SK-N-SH treated with all-trans-retinoic acid at 6 μM for 48 hours (cell line): ENCODE results near the gene TMEM178B.

Experiments used
- CREB5 ChIP-seq: fragments of 250-450 bp; sonication (Bioruptor Pico); IDR thresholded peaks from 2 replicates; pipeline ENCODE4 v1.5.1; 2020; ENCODE audit warnings: low read depth, mild to moderate bottlenecking, moderate library complexity
- CSDC2 ChIP-seq: fragments of 250-450 bp; sonication (Bioruptor Pico); IDR thresholded peaks from 2 replicates; pipeline ENCODE4 v1.5.0; 2020; ENCODE audit warnings: mild to moderate bottlenecking, moderate library complexity
- GLIS3 ChIP-seq: fragments of 250-450 bp; sonication (Bioruptor Pico); IDR thresholded peaks from 2 replicates; pipeline ENCODE4 v1.5.0; 2020; ENCODE audit warnings: mild to moderate bottlenecking, moderate library complexity
- OSR1 ChIP-seq: fragments of 250-450 bp; sonication (Bioruptor Pico); IDR thresholded peaks from 2 replicates; pipeline ENCODE4 v1.8.0; 2022; ENCODE audit warnings: moderate library complexity, mild to moderate bottlenecking, inconsistent platforms
- PATZ1 ChIP-seq: fragments of 250-450 bp; sonication (Bioruptor Pico); IDR thresholded peaks from 2 replicates; pipeline ENCODE4 v1.8.0; 2020; ENCODE audit warnings: mild to moderate bottlenecking, moderate library complexity, borderline replicate concordance
- POU6F1 ChIP-seq: fragments of 250-450 bp; sonication (Bioruptor Pico); IDR thresholded peaks from 2 replicates; pipeline ENCODE4 v1.8.0; 2021; ENCODE audit warnings: low read depth, mild to moderate bottlenecking, moderate library complexity, borderline replicate concordance
- PPARA ChIP-seq: fragments of 250-450 bp; sonication (Bioruptor Pico); IDR thresholded peaks from 2 replicates; pipeline ENCODE4 v1.5.0; 2020; ENCODE audit warnings: mild to moderate bottlenecking, borderline replicate concordance
- RARB ChIP-seq: fragments of 250-450 bp; sonication (Bioruptor Pico); IDR thresholded peaks from 2 replicates; pipeline ENCODE4 v1.8.0; 2021; ENCODE audit warnings: mild to moderate bottlenecking, moderate library complexity
- TSHZ2 ChIP-seq: fragments of 250-450 bp; sonication (Bioruptor Pico); IDR thresholded peaks from 2 replicates; pipeline ENCODE4 v1.5.0; 2020; ENCODE audit warnings: mild to moderate bottlenecking, moderate library complexity
- ZFP3 ChIP-seq: fragments of 250-450 bp; sonication (Bioruptor Pico); IDR thresholded peaks from 2 replicates; pipeline ENCODE4 v1.5.0; 2020; ENCODE audit warnings: mild to moderate bottlenecking, moderate library complexity
- ZFP30 ChIP-seq: fragments of 450-650 bp; formaldehyde crosslinking; IDR thresholded peaks from 2 replicates; pipeline ENCODE4 v1.5.0; 2022; ENCODE audit warnings: mild to moderate bottlenecking, moderate library complexity
- ZNF565 ChIP-seq: fragments of 450-650 bp; formaldehyde crosslinking; conservative IDR thresholded peaks from 2 replicates; pipeline ENCODE4 v1.5.0; 2020; ENCODE audit warnings: low read depth, mild to moderate bottlenecking, moderate library complexity
- ZNF70 ChIP-seq: fragments of 450-650 bp; formaldehyde crosslinking; IDR thresholded peaks from 2 replicates; pipeline ENCODE4 v1.5.0; 2020; ENCODE audit warnings: mild to moderate bottlenecking, moderate library complexity
- ZNF8 ChIP-seq: fragments of 450-650 bp; formaldehyde crosslinking; IDR thresholded peaks from 2 replicates; pipeline ENCODE4 v1.5.0; 2020; ENCODE audit warnings: mild to moderate bottlenecking, moderate library complexity

- no peak for TF ChIP-seq PPARA (CRISPR knock-in tag)
- TF ChIP-seq ZNF8 (CRISPR knock-in tag), result no peak
- TF ChIP-seq OSR1 (CRISPR knock-in tag), result no peak
- TF ChIP-seq ZFP3 (CRISPR knock-in tag), result no peak
- TF ChIP-seq CREB5 (CRISPR knock-in tag), result no peak
- no peak for TF ChIP-seq GLIS3 (CRISPR knock-in tag)
- no peak for TF ChIP-seq ZFP30
- no peak for TF ChIP-seq CSDC2 (CRISPR knock-in tag)
- TF ChIP-seq ZNF70 (CRISPR knock-in tag), result no peak
- no peak for TF ChIP-seq PATZ1 (CRISPR knock-in tag)
- TF ChIP-seq ZNF565, result no peak
- TF ChIP-seq TSHZ2 (CRISPR knock-in tag), result no peak
- no peak for TF ChIP-seq POU6F1 (CRISPR knock-in tag)
- TF ChIP-seq RARB (CRISPR knock-in tag), result no peak
Observed at GRCh38 chr7:141317033-141317585, 243.2 kb downstream of the TMEM178B start.
